Measurements from ENCODE around the gene MEG3.
"Not testable (repeated sequence)": the region's sequence is repeated elsewhere in the genome, so short reads cannot be mapped to it uniquely, and the experiment has no call there.

Gene MEG3

GRCh38 chr14:100788942-100789341 is 37.0 kb upstream of the MEG3 start:
- DNase-seq (ENCODE audit: low spot score), result no peak

DNA sequence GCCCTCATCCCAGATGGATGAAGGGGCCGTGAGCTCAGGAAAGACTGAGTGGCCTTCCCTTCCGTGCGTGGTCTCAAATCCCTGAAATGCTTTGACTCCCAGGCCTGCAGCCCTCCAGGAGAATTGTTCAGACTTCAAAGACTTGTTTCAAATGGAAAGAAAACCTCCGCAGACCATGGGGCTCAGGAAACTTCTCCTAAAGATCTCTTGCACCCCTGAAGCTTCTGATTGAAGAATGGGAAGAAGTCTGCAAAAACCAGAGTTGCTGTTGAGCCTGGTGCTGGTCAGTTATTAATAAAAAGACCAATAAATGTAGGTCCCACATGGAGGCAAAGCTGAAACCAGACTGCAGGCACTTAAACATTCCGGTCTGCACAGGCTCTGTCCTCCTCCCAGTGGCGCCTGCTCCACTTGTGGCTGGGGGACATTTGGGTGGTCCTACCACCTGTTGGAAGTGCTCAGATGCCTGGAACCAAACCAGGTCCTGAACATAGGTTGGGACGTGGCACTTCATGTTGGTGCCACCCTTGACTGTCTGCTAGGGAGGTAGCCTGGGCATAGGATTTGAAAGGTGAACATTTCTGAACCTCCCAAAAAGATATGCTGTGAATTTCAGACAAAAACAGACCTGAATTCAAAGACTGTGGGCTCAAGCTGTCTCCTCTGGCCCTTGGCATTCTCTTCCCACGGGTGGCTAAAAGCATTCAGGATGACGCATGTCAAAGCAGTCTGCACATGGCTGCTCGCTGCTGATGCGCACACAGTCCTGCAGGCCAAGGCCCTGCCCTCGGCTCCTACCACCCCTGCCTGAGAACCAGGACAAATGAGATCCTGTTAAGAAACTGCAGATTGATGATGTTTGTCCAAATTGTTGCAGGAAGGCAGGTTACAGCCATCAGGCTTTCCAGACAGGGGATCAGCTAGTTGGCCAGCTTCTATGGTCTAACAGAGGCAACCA is 36.2 kb upstream of the MEG3 start:
- DNase-seq (ENCODE audit: low spot score), result no peak

DNA sequence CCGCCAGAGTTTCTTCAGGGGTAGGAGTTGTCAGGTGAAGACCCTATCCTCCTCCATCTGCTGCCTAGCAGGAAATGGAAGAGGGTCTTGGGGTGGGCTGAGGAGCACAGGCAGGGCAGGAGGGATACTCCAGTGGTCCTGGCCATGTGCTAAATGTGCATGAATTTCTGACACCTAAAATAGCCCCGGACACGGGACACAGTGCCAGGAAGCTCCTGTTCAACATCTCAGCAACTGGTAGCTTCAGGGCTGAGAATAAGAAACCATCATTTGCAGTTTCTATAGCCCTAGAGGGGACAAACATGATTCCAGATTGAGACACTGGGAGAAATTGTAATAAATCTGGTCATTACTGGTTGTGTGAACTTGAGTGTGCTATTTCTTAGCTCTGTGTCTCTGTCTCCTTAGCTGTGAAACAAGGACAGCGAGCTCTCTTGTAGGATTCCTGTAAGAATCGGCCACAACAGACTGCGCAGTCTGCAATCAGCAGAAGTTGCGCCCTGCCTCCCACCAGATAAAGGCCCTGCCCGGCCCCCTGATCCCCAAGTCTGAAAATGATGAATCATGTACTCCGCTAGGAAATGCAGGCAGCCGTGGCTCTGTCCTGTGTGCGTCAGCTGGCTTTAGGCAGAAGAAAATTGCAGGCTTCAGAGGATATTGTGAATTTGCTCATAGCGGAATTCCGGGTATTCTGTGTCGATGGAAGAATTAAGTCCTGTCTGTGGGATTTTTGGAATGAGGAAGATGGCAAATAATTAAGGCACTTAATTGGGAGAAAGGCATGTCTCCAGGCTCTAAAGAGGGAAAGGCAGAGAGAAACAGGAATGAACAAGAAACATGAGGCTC is 35.2 kb upstream of the MEG3 start:
- DNase-seq (ENCODE audit: low spot score), result no peak

DNA sequence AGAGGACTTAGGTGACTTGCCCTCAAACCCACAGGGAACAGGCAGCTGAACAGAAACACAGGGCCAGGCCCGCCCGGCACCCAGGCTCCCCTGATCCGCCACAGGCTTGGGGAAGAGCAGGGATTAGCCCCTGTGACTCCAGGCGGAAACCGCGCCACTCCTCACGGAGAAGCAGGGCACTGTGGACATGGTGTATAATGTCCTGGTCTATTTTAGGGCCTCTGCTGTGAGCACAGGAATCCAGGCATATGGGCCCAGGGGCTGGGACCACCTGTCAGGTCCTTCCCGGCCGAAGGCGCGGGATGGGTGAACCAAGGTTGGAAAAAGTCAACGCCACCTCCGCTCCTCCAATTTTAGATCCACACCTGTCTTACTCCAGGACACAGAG is 34.6 kb upstream of the MEG3 start:
- no peak for DNase-seq (ENCODE audit: low spot score)

DNA sequence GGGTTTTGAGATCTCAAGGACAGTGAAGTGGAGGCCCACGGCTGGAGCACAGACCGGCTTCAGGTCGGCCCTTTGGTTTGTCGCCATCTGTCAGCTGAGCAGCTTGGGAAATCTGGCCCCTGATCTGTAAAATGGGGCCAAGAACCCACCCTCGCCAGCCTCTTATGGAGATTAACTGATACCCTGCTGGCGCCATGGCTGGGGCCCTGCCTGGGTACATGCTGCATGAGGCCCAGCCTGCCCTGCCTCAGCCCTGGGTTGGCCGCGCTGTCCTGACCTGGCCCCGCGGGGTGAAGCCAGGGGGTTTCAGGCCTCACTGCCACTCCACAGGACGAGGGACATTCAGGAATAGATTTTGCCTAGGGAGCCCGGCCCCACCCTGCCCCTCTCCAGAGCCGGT is 33.9 kb upstream of the MEG3 start:
- no peak for DNase-seq (ENCODE audit: low spot score)

DNA sequence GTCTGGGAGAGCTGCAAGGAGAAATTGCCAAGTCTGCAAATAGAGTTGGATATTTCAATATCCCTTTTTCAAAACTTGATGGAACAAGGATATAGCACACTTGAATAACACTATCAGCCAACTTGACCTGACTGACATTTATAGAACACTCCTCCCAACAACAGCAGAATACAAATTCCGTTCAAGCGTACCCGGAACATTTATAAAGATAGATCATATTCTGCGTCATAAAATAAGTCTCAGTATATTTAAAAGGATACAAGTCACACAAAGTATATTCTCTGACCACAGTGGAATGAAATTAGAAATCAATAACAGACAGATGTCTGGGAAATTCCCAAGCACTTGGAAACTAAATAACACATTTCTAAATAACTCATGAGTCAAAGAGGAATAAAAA is 29.0 kb upstream of the MEG3 start:
- no peak for DNase-seq (ENCODE audit: low spot score)

GRCh38 chr14:100800041-100800440 is 25.9 kb upstream of the MEG3 start:
- DNase-seq (ENCODE audit: low spot score), result no peak

DNA sequence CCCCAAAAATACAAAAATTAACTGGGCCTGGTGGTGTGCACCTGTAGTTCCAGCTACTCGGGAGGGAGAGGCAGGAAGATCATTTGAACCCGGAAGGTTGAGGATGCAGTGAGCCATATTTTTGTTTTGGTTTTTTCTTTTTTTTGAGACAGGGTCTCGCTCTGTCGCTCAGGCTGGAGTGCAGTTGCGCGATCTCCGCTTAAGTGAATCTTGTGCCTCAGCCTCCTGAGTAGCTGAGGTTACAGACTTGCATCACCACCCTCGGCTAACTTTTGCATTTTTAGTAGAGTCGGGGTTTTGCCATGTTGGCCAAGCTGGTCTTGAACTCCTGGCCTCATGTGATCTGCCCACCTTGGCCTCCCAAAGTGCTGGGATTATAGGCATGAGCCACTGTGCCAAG is 24.5 kb upstream of the MEG3 start:
- not testable (repeated sequence) for DNase-seq (ENCODE audit: low spot score)

GRCh38 chr14:100802179-100802578 is 23.7 kb upstream of the MEG3 start:
- DNase-seq (ENCODE audit: low spot score), result no peak

- no peak for DNase-seq (ENCODE audit: low spot score)
These were observed 23.2 kb upstream of the MEG3 start for GRCh38 chr14:100802766-100803165.

- no peak for DNase-seq (ENCODE audit: low spot score)
These were observed 22.7 kb upstream of the MEG3 start for GRCh38 chr14:100803226-100803625.

DNA sequence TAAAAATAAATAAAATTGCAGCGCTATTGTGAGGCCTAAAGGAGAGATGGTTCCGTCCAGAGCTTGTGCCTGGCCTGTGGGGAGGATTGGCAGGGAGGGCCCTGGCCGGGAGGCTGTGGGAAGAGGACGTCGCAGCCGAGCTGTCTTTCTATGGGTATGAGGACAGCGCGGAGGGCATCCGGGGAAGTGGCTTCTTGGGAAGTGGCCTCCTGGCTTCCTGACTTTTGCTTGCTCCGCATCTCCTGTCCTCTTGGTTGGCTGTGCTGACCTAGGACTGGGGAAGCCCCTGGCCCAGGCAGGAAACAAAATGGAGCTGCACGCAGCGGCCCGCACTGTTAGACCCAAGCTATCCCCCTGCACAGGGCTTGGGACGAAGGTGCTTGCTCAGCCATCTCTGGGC is 22.2 kb upstream of the MEG3 start:
- no peak for DNase-seq (ENCODE audit: low spot score)

DNA sequence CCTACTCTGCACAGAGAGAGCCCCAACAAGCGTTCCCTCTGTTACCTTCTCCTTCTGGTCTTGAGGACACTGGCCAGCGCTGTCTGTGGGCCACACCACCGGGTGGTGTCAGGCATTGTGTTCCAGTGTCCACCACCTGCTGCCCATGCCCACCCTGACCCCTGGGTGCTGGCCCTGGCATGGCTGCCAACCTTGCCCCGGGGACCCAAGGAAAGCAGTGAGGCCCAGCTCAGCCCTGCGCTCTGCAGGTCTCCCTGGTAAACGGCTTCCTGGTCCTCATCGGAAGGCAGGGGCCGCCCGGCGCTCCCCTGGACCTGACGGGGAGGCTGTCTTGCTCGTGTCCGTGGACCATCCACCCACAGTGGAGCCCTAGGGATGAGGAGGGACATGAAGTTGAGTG is 21.8 kb upstream of the MEG3 start:
- no peak for DNase-seq (ENCODE audit: low spot score)

DNA sequence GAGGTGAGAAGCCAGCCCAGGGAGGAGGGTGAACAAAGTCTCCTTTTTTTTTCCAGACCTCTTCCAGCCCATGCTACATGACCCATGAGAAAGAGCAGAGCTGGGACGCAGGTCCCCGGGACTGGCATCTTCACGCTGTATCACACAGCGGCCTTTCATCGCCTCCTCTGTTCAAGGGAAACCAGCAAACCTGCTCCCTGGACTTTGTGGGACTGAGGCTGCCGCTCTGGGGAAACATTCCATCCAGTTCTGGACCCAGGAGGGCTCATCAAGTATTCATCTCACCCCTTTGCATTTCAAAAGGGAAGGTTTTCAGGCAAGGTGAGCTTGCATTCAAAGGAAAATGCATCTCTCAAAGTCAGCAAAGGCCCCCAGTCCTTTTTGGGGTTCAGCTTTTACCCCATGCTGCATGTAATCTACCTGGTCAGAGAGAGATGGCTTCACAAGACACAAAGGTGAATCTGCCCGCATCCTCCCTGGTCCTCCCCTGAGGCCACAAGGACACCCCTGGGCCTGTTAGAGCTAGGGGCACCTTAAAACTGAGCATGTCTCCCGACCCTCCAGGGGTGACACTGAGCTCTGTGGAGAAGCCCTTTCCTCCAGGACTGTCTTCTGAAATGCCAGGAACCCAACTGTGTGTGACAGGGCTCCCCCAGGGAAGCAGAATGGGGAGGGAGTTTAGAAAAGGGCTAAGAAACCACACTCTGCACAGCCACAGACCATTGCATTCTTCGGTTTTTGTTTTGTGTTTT is 21.2 kb upstream of the MEG3 start:
- DNase-seq (ENCODE audit: low spot score), result no peak

- DNase-seq (ENCODE audit: low spot score), result no peak
These were observed 19.5 kb upstream of the MEG3 start for GRCh38 chr14:100806386-100806785.

DNA sequence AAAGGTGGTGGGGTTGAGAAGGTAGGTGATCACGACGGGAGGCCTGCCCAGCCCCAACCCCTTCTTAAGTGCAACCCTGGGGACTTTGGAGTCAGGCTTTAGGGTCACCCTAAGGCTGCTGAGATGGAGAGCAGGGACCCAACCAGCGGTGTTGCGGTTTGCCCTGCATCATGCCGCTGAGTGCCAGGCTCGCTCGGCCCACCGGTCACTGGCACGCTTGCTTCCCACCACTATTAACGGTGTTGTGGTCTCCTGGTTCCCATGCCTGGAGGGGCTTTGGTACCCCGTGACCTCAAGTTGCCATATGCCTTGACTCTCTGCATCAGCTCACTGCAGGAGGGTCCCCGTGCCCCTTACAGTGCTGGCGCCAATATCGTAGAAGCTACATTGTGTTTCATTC is 18.4 kb upstream of the MEG3 start:
- no peak for DNase-seq (ENCODE audit: low spot score)

- no peak for DNase-seq (ENCODE audit: low spot score)
These were observed 17.8 kb upstream of the MEG3 start for GRCh38 chr14:100807979-100808734.

GRCh38 chr14:100810435-100810834 is 15.5 kb upstream of the MEG3 start:
- DNase-seq (ENCODE audit: low spot score), result no peak

DNA sequence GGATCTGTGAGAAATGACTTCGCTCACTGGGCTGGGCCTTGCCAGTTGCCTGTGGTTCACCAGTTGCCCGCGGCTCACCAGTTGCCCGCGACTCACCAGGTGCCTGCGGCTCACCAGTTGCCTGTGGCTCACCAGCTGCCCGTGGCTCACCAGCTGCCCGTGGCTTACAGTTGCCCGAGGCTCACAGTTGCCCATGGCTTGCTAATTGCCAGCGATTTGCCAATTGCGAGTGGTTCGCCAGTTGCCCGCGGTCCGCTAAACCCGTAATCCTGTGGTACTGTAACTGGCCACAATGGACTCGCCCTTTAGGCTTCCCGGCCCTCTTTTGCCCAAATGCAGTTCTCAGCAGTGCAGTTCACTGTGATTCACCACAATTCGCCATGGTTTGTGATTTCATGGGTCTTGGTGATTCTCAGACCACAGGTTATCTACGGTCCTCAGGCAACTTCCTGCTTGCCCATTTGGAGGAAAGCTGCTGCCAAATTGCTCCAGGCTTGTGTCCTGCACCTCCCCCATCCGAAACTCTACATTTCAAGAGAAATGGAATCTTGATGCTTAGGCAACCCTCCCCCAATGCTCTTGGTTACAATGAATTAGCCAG is 15.0 kb upstream of the MEG3 start:
- no peak for DNase-seq (ENCODE audit: low spot score)

DNA sequence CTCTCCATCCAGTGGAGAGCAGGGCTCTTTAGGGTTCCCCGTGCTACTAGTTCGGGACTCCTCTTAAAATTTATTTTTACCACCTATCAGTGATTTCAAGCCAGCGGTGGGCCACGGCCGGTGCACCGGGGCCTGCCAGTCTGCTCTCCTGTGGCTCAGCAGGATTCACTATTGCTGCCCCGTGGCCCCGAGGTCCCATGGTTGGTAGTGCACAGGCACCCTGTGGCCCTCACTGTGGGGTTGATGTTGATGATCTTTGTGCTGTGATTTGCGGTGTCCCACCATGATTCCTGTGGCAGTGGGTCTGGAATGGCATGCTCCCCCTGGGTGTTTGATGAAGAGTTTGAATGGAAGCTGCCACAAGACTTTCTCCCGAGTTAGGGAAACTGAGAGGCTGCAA is 12.6 kb upstream of the MEG3 start:
- DNase-seq (ENCODE audit: low spot score), result no peak
